Activated CD8-positive, alpha-beta memory T cell treated with anti-CD3 and anti-CD28 coated beads for 4 hours (primary cell): ENCODE data around the gene ASAP2.

ENCODE experiments used
- DNase-seq, 2 donors: peaks; one replicate each; pipeline ENCODE4 v3.0.0-alpha.2; 2020; ENCODE audit warnings: low read depth in 2 of 2

Gene ASAP2

DNA sequence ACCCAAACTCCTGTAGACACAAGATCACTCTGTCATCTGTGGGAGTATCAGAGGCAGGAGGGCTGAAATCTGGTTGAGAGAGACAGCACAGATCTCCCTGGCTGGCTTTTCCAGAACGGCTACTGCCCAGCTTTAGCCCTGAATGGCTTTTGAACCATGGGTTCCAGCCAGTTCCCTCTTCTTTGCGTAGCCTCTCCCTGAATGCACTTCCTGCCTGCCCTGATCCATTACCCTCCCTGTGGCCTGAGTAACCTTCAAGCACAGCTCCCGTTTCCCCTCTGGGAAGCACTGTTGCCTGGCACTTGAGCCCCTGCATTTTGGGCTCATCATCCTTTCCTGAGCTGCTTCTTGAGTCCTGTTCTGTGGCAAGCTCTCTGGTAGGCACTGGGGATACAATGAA lies 68.8 kb downstream of the ASAP2 start:
- no peak for DNase-seq

DNA sequence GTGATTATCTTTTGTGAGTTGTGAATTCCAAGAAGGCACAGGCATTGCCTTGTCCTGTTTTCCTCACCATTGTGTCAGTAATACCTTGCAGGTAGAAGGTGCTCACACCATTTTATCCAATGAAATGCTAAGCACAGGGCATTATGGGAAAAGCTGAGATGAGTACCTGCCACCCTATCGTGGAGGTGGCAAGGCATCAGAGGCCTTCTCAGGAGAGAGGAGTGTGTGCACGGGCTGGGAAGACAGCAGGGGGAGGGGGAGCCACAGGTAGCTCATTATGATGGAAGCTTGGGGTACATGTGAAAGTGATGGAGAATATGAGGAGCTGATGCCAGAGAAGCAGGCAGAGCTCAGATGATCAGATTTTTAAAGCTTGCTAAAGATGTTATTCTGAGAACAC lies 69.5 kb downstream of the ASAP2 start:
- DNase-seq: no peak

DNA sequence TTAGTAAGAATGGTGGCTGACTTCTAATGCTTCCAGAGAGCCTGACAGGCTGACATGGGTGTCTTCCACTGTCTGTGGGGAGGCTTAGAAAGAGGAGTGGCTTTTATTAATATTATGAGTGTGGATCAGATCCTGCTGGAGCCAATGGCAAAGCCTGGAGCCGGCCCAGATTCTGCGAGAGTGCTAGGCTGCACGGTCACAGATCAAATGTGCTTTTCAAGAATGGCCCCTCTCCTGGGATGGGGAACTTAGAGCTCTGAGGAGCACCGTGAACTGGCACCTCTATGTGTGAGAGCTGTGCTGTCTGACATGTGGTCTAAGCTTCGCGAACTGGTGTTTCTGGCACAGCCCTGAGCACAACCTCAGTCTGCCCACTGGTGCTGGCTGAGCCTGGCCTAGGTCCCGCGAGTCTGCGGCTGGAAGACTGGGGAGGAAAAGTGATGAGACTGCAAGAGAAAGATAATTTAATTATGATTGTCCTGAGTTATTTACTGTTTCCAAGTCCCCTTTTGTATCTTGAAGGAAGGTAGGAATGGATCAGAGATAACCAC lies 70.4 kb downstream of the ASAP2 start:
- no peak for DNase-seq

DNA sequence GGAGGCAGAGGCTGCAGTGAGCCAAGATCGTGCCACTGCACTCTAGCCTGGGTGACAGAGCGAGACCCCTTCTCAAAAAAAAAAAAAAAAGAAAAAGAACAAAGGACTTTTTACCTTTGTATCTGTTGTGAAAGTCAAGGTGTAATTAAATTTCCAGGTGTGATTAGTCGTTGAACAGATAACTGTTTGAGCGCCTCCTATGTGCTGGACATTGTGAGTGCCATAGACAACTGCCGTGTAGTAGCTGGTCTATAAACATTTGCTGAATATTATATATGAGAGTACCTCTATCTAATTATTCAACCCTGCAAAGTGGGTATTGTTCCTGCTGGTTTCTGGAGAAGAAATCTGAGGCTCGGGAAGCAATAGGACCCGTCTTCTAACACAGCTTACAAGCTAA lies 71.8 kb downstream of the ASAP2 start:
- DNase-seq: no peak

DNA sequence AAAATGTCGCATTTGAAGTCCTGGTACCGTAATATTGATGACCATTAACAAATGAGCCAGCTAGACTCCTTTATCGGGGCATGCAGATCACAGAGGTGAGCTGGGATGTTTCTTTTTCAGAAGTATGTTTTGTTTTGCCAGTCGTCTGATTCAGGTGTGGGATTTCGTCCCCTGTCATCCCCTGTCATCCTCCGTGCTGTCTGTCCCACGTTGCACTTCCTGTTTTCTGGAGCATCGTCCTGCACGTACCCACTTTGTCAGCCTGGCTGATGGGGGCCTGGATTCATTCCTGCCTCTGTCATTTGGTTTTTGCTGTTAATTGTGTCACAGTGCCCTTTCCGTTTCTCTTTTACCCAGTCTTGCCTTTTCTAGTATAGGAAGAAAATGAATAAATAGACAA lies 72.8 kb downstream of the ASAP2 start:
- no peak for DNase-seq

DNA sequence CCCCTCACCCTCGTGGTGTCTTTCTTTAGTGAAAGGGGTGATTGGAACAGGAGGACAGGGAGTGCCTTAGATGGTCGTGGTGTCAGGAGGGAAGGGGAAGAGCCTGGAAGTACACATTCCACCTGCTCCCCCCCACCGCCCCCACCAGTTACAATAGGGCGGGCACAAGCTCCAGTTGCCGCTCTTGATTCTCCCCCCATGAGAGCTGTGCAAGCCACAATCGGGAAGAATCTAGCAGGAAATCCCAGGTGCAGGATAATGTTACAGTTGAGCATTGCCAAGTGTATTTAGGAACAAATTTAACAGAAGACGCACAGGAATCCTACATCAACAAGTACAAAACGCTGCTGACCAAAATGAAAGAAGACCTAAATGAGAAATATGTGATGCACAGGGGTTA lies 73.6 kb downstream of the ASAP2 start:
- DNase-seq: no peak

DNA sequence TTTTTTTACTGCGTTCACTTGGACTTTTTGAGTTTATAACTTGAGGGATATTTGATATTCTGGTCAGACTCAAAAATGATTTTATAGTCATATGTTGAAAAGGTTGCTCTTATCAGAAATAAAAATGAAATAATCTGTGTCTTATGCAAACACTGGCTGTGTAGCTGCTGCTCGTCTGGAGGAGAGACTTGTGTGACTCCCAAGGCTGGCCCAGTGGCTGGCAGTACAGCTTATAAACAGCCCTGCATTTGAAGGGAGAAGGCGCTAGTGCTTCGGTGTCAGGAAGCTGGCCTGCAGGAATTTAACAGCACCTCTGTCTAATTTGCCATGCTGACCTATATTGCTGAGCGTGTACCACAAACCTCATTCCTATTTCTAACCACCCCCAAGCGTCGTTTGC lies 74.5 kb downstream of the ASAP2 start:
- no peak for DNase-seq

DNA sequence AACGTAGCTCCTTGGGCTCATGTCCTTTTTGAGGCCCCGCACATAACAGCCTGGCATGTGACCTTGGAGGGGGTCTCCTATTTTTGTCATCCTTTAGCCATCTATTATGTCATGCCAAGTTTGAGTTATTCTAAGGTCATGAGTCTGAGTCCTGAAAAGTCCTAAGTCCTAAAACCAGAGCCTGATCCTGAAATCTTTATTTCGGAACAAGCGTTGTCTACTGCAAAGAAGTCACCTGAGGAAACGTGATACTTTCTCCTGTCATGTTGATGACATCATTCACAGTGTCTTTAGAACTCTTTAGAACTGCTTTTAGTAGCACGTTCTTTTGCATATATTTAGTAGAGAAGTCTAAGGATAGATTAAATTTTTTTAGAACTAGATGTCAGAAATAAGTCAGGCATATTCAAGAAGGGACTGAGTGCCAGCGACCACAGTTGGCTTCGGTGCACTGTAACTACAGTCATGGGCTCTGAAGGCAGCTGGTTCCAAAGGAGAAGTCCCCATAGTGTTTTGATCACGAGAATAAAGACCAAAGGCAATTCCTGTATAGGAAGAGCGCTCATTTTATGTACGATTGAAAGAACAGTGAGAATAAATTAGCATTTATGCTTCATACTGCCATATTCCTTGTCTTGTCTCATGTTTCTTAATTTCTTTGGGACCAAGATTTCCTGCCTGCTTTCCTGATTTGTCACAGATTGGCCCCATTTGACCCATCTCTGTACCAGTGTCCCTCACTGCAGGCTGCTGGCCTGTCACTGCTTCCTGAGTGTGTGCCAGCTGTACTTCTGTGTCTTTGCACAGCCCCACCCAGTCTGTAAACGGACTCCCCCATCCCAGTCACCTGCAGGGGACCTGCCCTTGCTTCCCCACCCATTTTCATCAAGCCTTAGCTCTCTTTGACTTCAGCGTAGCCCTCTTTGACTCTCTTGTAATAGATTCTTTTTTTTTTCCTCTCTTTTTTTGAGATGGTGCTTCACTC lies 75.8 kb downstream of the ASAP2 start:
- no peak for DNase-seq

DNA sequence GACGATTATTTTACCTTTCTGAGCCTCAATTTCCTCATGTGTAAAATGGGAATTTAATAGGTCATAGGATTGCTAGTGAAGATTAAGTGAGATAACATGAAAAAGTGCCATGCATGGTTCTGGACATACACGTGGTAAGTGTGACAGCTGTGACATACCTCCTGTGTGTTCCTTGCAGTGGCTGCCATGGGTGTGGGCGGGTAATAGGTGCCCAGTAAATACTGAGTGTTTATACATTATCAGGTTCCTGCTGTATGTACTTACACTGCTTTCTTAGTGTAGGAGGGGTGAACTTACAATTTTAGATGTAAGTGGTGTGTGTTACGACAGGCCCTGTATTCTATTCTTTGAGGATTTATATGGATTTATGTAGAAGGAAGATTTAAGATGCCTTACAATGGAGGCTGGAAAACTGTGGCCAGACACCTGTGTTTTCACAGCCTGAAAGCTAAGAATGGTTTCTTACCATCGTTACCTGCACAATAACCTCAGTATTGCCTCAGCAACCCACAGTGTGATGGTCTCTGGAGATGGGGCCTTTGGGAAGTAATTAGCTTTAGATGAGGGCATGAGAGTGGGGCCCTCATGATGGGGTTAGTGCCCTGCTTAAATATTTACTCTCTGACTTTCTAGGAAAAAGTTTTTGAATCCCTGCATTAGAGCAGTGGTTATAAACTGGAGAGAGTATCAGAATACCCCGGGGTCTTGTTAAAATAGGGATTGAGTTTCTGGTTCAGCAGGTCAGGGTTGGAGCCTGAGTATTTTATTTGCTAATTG lies 78.1 kb downstream of the ASAP2 start:
- DNase-seq: no peak

DNA sequence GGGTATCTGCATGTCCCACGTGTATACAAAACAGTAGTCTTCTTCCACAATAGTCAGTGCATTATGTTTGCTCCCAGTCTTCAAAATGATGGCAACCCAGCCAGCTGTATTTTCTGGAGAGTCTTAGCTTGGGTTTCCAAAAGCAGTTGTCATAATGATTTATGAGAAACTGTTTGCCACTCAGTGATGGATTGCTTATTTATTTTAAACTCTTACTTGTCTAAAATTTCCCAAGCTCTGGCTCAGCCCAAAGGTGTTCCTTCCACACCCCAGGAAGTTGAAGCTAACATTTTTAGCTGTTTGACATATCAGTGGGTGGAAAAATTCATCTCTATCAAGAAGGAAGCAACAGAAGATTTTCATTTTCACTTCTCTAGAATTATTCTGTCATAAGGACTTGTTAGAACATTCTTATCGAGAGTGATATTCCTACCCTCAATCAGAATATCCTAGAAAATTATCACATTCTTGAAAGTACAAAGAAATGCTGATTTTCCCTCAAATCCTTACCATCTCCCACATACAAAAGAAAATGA lies 78.8 kb downstream of the ASAP2 start:
- no peak for DNase-seq

DNA sequence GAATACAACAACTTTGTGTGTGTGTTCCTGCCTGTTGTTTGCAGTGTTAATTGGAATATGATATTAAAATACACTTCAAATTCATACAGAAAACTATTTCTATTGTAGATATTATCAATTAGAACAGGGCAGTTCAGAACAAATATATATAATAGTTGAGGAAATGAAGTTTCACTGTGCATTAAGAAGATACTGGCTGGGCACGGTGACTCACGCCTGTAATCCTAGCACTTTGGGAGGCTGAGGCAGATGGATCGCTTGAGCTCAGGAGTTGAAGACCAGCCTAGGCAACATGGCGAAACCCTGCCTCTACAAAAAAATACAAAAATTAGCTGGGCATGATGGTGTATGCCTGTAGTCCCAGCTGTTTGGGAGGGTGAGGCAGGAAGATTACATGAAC lies 79.3 kb downstream of the ASAP2 start:
- no peak for DNase-seq

DNA sequence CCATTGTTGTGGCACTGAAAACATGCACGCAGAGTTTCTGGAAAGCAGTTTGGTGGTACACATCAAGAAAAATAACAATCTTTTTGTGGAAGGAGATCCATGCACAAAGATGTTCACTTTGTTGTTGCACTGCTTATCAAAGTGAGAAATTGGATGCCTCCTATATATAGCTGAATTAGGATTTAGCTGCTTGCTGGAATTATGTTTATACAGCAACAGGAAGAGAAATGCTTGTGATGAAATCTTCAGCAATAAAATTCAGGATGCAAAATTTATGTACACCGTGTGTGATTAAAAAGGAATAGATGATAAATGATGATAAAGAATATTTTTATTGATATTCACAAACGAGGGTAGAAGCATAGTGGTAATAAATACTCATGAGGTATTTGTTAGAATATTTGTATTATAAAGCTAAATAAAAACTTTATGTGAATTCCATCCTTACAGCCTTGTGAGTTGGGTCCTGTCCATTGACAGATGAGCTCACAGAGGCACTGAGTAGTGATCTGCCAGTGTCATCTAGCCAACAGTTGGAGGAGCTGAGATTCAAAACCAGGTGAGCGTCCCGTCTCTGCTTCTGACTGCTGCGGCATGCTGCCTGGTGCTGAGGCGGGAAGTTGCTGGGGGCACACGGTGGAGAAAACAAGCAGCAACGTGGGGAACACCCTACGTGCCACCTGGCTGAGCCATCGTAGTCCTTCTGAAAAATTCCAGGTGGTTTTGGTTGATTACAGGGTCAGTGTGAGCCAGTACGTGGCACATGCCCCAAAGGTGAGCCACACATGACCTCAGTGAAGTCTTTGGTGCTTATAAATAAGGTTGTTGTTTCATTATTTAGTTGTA lies 80.2 kb downstream of the ASAP2 start:
- DNase-seq: no peak

DNA sequence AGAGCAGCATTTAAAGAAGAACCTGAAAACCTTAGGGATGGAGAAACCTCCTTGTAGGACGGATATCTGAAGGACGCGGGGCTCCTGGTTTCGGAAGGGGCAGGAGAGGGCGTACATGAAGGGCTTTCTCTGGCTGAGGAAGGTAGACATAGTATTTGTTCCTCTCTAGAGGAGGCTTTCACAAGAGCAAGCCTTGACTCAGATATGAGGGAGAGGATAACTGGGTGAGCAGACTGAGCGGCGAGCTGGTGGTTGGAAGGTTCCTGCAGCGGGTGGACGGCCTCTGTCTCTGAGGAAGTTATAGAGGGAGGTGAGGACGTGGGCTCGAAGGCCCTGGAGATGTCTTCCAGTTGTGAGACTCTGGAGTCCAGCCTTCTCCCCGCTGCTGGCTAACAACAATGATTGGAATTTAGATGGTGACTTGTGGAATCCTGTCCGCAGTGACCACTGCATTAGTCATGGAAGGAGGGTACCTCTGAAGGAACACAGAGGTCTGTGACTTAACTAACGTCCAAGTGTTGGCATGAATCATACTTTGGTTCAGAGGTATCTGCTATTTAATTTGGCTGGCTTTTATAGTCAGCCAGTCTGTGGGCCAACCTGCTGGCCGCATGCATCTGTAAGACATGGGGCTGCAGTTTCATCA lies 80.9 kb downstream of the ASAP2 start:
- DNase-seq: no peak

DNA sequence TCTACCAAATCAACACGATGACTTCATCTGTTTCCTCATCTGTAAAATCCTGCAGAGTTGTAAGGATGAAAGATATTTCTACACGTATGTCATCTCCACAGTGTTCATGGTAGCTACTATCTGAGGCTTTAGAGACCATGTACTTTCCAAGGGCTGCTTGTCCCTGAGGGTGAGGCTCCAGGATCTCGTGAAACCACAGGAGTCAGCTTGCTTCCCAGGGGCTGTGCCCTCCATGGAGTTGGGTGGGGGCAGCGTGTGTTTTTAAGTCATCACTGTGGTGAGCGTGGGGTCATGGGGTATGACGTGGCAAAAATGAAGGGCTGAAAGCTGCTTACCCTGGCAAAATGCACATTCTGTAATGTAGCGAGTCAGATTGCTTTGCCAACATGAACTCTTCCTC lies 81.6 kb downstream of the ASAP2 start:
- no peak for DNase-seq

DNA sequence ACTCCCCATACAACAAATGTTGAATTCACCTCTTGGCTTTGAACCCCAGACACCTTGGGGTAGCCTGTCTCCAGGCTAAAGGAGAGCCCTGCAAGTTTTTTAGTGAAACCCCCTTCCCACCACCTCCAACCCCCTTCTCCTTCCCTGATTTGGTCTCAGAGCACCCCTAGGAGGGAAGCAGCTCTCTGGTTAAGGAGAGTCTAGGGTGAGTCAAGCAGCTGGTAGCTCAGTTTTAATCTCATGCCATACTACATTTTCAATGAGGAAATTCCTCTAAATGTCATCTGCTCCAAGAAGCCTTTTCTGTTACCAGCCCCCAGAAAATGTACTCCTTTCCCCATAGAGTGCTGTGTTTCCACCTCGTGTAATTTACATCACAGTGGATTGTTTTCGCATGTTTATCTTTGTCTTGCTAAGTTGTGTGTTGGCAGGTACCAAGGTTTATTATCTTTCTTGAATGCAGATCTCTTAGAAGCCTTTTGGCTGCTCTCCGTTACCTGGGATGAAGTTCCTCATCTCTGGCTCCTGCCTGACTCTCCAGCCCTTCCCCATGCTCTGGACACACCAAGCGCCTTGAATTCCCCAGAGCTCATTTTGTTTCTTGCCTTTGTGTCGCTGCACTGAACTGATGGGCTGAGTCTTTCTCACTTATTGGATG lies 82.2 kb downstream of the ASAP2 start:
- DNase-seq: no peak

DNA sequence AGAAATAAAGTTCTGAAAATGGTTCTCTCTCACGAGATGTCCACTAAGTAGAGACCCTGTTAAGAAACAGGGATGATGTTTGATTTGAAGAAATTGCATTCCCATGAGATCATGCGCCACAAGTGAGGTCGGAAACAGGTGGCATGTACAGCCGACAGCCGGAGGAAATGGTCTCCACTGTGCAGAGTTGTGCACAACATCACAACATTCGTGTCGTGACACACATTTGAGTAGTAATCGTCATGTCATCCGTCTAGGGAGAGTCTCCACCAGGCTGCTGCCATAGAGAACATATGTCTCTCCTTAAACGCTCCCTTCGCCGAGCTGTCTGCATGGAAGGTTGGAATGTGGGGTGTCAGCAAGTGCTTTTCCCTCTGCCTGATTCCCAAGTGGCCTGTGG lies 84.7 kb downstream of the ASAP2 start:
- DNase-seq: no peak

DNA sequence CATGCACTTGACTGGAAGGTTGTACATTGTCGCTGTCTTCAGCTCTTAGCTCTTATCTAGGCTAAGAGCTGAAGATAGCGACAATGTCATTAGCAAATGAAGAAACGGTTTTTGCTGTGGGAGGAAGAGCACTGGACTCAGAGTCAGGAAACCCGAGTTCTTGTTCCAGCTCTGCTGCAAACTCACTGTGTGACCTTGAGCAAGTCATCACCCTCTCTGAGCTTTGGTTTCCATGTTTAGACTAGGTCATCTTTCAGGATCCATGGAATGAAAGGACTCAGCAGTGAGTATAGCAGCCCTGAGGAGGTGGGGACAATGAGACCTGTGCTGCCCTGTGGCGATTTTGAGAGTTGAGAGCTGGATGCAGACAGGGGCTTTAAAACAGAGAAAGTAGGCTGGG lies 85.3 kb downstream of the ASAP2 start:
- no peak for DNase-seq

DNA sequence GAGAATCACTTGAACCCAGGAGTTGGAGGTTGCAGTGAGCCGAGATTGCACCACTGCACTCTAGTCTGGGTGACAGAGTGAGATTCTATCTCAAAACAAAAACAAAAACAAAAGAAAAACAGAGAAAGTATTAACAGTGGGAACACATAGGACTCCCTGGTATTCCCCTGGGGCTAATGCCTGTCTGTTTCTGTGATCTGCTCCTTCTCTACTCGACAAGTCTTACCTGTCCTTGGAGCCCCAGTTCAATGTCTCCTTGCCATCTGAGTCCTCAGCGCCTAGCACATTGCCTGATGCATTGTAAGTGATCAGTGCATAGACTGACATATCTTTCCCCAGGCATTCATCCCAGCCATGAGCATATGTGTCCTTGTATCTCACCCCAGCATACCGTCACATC lies 85.8 kb downstream of the ASAP2 start:
- no peak for DNase-seq

DNA sequence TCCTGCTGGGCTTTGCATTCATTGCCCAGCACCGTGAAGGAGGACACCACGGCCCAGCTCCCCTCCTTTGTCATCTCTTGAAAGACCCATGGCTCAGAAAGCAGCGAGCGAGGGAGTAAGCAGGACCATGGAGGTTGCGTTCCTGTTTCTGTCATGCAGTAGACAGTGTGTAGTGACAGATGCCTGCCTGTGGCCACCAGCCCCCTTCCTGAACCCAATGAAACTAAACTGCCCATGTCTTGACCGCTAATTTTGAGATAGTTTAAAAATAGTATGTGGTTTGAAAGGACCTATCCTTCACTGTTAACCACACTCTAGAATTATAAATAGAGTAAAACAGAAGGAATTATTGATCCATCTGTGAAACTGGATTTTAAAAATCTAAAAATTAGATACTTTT lies 88.2 kb downstream of the ASAP2 start:
- no peak for DNase-seq

DNA sequence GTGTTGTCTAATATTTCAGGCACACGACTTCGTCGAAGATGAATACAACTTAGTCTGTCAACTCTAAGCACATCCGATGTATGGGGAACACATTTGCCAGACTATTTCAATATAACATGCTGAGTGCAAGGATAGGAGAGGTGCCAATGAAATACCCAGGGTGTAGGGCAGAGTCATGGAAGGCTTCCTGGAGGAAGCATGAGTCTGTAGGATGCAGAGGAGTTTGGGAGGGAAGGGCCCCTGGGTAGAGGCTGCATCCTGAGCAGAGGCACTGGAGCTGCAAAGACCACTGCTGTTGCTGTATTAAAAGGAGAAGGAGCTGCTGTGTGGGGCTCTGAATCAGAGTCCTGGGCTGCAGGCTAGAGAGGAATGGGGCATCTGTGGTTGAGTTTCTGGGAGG lies 89.9 kb downstream of the ASAP2 start:
- no peak for DNase-seq

DNA sequence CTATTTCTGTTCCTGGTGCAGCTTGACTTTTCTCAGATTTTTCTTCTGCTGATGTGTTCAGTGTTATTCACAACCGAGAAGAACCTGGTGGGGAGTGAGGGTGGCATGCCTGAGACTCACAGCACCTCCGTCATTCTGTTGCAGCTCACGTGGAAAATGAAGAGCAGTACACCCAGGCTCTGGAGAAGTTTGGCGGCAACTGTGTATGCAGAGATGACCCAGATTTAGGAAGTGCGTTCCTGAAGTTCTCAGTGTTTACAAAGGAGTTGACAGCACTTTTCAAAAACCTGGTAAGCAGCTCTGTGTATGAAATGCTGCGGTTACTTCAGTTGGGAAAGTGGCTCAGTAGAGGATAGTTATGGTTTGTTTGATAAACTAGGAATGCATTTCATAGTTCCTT lies 90.5 kb downstream of the ASAP2 start:
- no peak for DNase-seq
